Neural crest cell (in vitro differentiated cells): ENCODE results near the gene PDE8B. TPM values are rescaled to one million over a fixed set of nuclear protein-coding genes. Genes with fewer than 3 reads are reported as not detected.

ENCODE experiments used
- DNase-seq: peaks from one replicate; pipeline ENCODE4 v3.0.0; 2021; ENCODE audit warnings: low read depth, mixed read lengths, low spot score
- H3K27ac Mint-ChIP-seq: one replicate; pipeline ENCODE4 v1.8.0; 2021; ENCODE audit warnings: mild to moderate bottlenecking, mixed read lengths; ENCODE audit not compliant: unreplicated experiment
- H3K27me3 Mint-ChIP-seq: 2 replicates; pipeline ENCODE4 v1.8.0; 2021; ENCODE audit warnings: low read depth, mild to moderate bottlenecking, mixed read lengths
- H3K36me3 Mint-ChIP-seq: 2 replicates; pipeline ENCODE4 v1.8.0; 2021; ENCODE audit warnings: low read depth, mild to moderate bottlenecking, mixed read lengths
- H3K4me1 Mint-ChIP-seq: 2 replicates; pipeline ENCODE4 v1.8.0; 2021; ENCODE audit warnings: mixed read lengths
- H3K4me3 Mint-ChIP-seq: one replicate; pipeline ENCODE4 v1.8.0; 2021; ENCODE audit warnings: mild to moderate bottlenecking, mixed read lengths
- H3K9me3 Mint-ChIP-seq: 2 replicates; pipeline ENCODE4 v1.8.0; 2021; ENCODE audit warnings: mixed read lengths
- CTCF ChIP-seq: fragments of 200-600 bp; sonication (generic); conservative IDR thresholded peaks from 2 replicates; pipeline ENCODE4 v1.5.0; 2021; ENCODE audit warnings: antibody characterized with exemption, mild to moderate bottlenecking
- total RNA-seq: library from RNA; stranded (reverse); gene quantifications from 2 replicates; pipeline ENCODE4 v1.2.1, GENCODE V29; 2021

Gene PDE8B
- total RNA-seq, 1 donor from 2014 or later = 0.44 TPM

DNA sequence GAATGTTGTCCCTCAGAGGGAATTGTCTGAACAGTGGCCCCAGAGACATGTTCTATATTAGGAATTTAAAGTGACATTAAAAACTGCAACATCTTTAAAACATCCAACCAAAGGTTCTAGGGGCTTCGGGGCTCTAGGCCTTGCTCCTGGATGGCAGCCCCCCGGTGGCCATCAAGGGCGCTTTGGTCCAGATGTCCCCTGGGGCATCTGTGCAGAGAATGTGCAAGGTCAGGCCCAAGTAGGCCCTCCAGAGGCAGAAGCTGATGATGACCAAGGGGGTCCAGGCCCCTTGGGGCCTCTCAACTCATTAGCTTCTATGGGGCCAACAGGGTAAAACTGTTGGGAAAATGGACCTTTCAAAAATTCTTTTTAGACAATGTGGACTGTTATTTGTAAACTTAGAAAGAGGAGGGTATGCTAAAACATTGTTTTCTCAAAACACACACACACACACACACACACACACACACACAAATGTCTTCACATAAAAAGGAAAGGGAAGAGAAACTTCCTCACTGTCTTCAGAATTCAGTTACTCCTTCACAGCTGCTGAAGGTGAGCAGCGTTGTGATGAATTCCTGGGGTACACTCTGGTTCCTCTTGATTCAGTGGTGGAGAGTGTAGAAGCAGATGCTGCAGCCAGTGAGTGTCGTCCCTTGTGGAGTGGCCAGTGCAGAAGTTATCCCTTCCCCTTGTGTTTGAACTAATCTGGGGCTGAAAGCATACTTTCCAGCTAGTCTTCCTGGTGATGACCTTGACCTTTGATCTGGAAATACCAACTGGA, 156.4 kb downstream of the PDE8B start:
- no peak for TF ChIP-seq CTCF
- Mint-ChIP-seq H3K36me3 (no peaks in the 10 kb centered on the region), H3K4me1 (no peaks in the 10 kb centered on the region), H3K4me3 (no peak overlapping the region), H3K9me3 (no peaks in the 10 kb centered on the region), H3K27ac (no peak overlapping the region), H3K27me3 (no peaks in the 10 kb centered on the region)
- DNase-seq = no peak

DNA sequence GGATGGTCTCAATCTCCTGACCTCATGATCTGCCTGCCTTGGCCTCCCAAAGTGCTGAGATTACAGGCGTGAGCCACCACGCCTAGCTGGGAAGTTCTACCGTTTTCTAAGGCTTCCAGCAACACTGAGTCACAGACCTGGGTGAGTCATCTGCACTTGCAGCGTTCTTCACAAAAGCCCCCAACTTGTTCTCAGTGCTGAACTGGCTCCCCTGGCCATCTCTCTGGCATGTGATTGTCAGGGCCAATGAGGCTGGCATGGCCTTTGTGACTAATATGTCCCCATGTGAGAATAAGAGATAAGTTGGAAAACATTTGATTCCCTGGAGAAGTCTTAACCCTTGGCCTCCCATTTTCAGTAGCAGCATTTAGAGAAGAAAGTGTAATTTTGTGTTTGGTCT, 157.3 kb downstream of the PDE8B start:
- TF ChIP-seq CTCF = no peak
- no peak overlapping the region for H3K27ac Mint-ChIP-seq
- H3K36me3 Mint-ChIP-seq = no peaks in the 10 kb centered on the region
- H3K27me3 Mint-ChIP-seq = no peaks in the 10 kb centered on the region
- no peaks in the 10 kb centered on the region for H3K9me3 Mint-ChIP-seq
- H3K4me1 Mint-ChIP-seq = no peaks in the 10 kb centered on the region
- no peak for DNase-seq
- no peak overlapping the region for H3K4me3 Mint-ChIP-seq

- H3K27ac Mint-ChIP-seq = no peak overlapping the region
These were observed 157.9 kb downstream of the PDE8B start for GRCh38 chr5:77368367-77368766.

GRCh38 chr5:77369566-77369965, 159.1 kb downstream of the PDE8B start:
- Mint-ChIP-seq H3K27ac (no peak overlapping the region), H3K9me3 (no peaks in the 10 kb centered on the region)

More at GRCh38 chr5:77368367-77368766, 157.9 kb downstream of the PDE8B start:
- Mint-ChIP-seq H3K27me3 (no peaks in the 10 kb centered on the region), H3K9me3 (no peaks in the 10 kb centered on the region), H3K4me3 (no peak overlapping the region), H3K36me3 (no peaks in the 10 kb centered on the region), H3K4me1 (no peaks in the 10 kb centered on the region)
- TF ChIP-seq CTCF = no peak
- DNase-seq = no peak

GRCh38 chr5:77374686-77375085, 164.2 kb downstream of the PDE8B start:
- Mint-ChIP-seq H3K9me3 (no peaks in the 10 kb centered on the region), H3K36me3 (no peaks in the 10 kb centered on the region), H3K27me3 (no peaks in the 10 kb centered on the region), H3K27ac (no peak overlapping the region), H3K4me1 (no peaks in the 10 kb centered on the region), H3K4me3 (no peak overlapping the region)
- DNase-seq = no peak
- no peak for TF ChIP-seq CTCF

More at GRCh38 chr5:77369566-77369965, 159.1 kb downstream of the PDE8B start:
- no peak for TF ChIP-seq CTCF
- no peaks in the 10 kb centered on the region for H3K27me3 Mint-ChIP-seq
- H3K36me3 Mint-ChIP-seq = no peaks in the 10 kb centered on the region
- DNase-seq = no peak
- no peak overlapping the region for H3K4me3 Mint-ChIP-seq
- no peaks in the 10 kb centered on the region for H3K4me1 Mint-ChIP-seq
